Esophagus muscularis mucosa (tissue), 3 donors: Measurements from ENCODE around the gene NOX3.

ENCODE experiments used
- POLR2A ChIP-seq: fragments of 450-650 bp; IDR thresholded peaks from one replicate; pipeline ENCODE4 v1.6.1; 2017; ENCODE audit warnings: antibody characterized with exemption, moderate library complexity, mild to moderate bottlenecking, low read depth
- POLR2AphosphoS5 ChIP-seq, 2 donors: sonication (generic); formaldehyde crosslinking; IDR thresholded peaks; one replicate each; pipeline ENCODE4 v1.6.1; 2017; ENCODE audit warnings: antibody characterized with exemption in 2 of 2
- TF ChIP-seq, protein P1 (sequence below), 3 experiments: fragments of 200-600 bp in 2 of 3; fragments of 450-650 bp in 1 of 3; sonication (generic) in 2 of 3; IDR thresholded peaks; one replicate each; pipeline ENCODE4 v1.5.1; 2017 to 2019; ENCODE audit warnings: antibody characterized with exemption in 3 of 3, mild to moderate bottlenecking in 2 of 3, moderate library complexity in 1 of 3

DNA sequence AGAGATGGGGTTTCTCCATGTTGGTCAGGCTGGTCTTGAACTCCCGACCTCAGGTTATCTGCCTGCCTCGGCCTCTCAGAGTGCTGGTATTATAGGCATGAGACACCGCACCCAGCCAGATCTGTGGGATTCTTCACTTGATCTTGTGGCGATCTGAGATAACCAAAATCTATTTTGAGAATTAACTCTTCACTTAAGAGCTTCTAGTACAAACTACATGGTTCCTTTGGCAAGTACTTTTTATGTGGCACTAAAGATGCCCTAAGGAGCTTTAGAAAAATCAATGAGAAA is 103.6 kb downstream of the NOX3 start:
- TF ChIP-seq, protein P1, sequence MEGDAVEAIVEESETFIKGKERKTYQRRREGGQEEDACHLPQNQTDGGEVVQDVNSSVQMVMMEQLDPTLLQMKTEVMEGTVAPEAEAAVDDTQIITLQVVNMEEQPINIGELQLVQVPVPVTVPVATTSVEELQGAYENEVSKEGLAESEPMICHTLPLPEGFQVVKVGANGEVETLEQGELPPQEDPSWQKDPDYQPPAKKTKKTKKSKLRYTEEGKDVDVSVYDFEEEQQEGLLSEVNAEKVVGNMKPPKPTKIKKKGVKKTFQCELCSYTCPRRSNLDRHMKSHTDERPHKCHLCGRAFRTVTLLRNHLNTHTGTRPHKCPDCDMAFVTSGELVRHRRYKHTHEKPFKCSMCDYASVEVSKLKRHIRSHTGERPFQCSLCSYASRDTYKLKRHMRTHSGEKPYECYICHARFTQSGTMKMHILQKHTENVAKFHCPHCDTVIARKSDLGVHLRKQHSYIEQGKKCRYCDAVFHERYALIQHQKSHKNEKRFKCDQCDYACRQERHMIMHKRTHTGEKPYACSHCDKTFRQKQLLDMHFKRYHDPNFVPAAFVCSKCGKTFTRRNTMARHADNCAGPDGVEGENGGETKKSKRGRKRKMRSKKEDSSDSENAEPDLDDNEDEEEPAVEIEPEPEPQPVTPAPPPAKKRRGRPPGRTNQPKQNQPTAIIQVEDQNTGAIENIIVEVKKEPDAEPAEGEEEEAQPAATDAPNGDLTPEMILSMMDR (IDR thresholded peaks at IDR 0.05), result no peak
- TF ChIP-seq POLR2A (no peak), POLR2AphosphoS5 (IDR thresholded peaks at IDR 0.05) (no peak)
